EH (cell line): Measurements from ENCODE around the gene ERN1.
"Not testable (repeated sequence)": the region's sequence is repeated elsewhere in the genome, so short reads cannot be mapped to it uniquely, and the experiment has no call there.

ENCODE experiments used
- DNase-seq: peaks from one replicate; pipeline ENCODE4 v3.0.0-alpha.2; 2015; ENCODE audit warnings: low read depth

Gene ERN1

GRCh38 chr17:64025732-64026294, 104.1 kb downstream of the ERN1 start:
- peak; percentile 66 for DNase-seq

GRCh38 chr17:64024781-64025731, 104.9 kb downstream of the ERN1 start:
- DNase-seq, result peak; percentile 27

GRCh38 chr17:64024215-64024654, 105.7 kb downstream of the ERN1 start:
- no peak for DNase-seq

GRCh38 chr17:64022611-64023063, 107.3 kb downstream of the ERN1 start:
- no peak for DNase-seq

- no peak for DNase-seq
Observed at GRCh38 chr17:64020056-64020766, 109.7 kb downstream of the ERN1 start, which contains the start of gene ICAM2. Gene ICAM2 (minus strand): TSS chr17:64020633. CDS start chr17:64006691, 13,942 bp downstream.

GRCh38 chr17:64019551-64019961, 110.4 kb downstream of the ERN1 start:
- not testable (repeated sequence) for DNase-seq

GRCh38 chr17:64017381-64017980, 112.5 kb downstream of the ERN1 start:
- DNase-seq, result no peak

GRCh38 chr17:64016974-64017373, 113.0 kb downstream of the ERN1 start:
- no peak for DNase-seq

- DNase-seq, result no peak
Observed at GRCh38 chr17:64016231-64016784, 113.6 kb downstream of the ERN1 start.

- DNase-seq, result no peak
Observed at GRCh38 chr17:64015447-64015846, 114.5 kb downstream of the ERN1 start.

- peak; percentile 36 for DNase-seq
Observed at GRCh38 chr17:64009571-64010402, 120.2 kb downstream of the ERN1 start.

- DNase-seq, result no peak
Observed at GRCh38 chr17:64008830-64009229, 121.1 kb downstream of the ERN1 start.

GRCh38 chr17:64008346-64008745, 121.6 kb downstream of the ERN1 start:
- DNase-seq, result no peak

- no peak for DNase-seq
Observed at GRCh38 chr17:64007838-64008282, 122.1 kb downstream of the ERN1 start.

- DNase-seq, result not testable (repeated sequence)
Observed at GRCh38 chr17:64007089-64007837, 122.7 kb downstream of the ERN1 start.

GRCh38 chr17:64006361-64007088, 123.4 kb downstream of the ERN1 start:
- no peak for DNase-seq

GRCh38 chr17:64005734-64006167, 124.2 kb downstream of the ERN1 start:
- peak; percentile 20 for DNase-seq

GRCh38 chr17:64004903-64005733, 124.8 kb downstream of the ERN1 start:
- no peak for DNase-seq
